RKO (cell line): ENCODE measurements around the gene GGPS1.
A peak's percentile ranks its signal among the peaks of the same experiment; 100 is the strongest.
"Not testable (repeated sequence)": the region's sequence is repeated elsewhere in the genome, so short reads cannot be mapped to it uniquely, and the experiment has no call there.

Experiments used
- DNase-seq: peaks from one replicate; pipeline ENCODE4 v3.0.0-alpha.2; 2016; ENCODE audit warnings: low spot score

The GGPS1 gene

GRCh38 chr1:235304549-235305451 lies 23.6 kb upstream of the GGPS1 start:
- no peak for DNase-seq

GRCh38 chr1:235307158-235308124 lies 20.9 kb upstream of the GGPS1 start:
- DNase-seq: no peak

GRCh38 chr1:235309206-235309605 lies 19.2 kb upstream of the GGPS1 start:
- DNase-seq: not testable (repeated sequence)

GRCh38 chr1:235313262-235313661 lies 15.1 kb upstream of the GGPS1 start:
- no peak for DNase-seq

- DNase-seq: no peak
Measured at GRCh38 chr1:235313931-235314678, 14.3 kb upstream of the GGPS1 start.

- no peak for DNase-seq
Measured at GRCh38 chr1:235315173-235315572, 13.2 kb upstream of the GGPS1 start.

DNA sequence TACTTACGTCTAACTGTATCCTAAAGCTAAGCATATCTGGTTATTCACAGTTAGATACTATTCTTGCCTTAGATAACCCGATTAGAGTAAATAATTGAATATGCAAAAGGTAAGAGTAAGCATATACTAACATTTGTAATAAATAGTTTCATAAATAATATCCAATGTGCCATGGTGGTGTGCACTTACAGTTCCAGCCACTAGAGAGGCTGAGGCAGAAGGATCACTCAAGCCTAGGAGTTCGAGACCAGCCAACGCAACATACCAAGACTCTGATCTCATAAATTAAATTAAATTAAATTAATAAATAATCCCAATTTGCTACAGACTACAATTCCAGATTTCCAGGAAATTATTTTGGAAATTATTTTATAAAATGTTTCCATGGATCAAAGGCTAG lies 12.6 kb upstream of the GGPS1 start:
- peak; percentile 39 for DNase-seq

DNA sequence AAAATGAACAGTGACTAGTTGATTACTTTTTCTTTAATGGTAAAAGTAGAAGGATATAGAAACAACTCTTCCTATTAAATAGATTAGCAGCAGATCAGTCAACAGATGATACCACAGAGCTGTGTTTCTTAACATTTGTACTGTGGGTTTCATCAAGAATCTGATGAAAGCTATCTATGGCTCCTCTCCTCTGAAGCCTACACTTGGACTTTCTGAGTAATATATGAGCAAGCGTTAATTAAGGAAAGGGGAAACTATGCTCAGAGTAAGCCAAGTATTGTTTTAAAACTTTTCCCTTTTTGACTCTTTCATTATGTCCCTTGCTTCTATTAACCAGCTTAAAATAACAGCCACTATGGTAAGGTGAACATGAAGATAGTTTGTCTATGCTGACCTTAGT lies 11.2 kb upstream of the GGPS1 start:
- DNase-seq: no peak

DNA sequence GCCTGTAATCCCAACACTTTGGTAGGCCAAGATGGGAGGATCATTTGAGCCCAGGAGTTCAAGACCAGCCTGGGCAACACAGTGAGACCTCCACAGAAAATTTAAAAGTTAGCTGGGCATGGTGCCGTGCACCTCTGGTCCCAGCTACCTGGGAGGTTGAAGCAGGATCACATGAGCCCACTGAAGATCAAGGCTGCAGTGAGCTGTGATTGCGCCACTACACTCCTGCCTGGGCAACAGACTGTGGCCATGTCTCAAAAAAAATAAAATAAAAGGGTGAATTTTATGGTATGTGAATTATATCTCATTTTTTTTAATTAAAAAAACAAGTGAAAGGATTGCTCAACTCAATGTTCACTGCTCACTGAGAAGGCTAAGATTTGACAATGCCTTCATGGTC lies 9.1 kb upstream of the GGPS1 start:
- no peak for DNase-seq

DNA sequence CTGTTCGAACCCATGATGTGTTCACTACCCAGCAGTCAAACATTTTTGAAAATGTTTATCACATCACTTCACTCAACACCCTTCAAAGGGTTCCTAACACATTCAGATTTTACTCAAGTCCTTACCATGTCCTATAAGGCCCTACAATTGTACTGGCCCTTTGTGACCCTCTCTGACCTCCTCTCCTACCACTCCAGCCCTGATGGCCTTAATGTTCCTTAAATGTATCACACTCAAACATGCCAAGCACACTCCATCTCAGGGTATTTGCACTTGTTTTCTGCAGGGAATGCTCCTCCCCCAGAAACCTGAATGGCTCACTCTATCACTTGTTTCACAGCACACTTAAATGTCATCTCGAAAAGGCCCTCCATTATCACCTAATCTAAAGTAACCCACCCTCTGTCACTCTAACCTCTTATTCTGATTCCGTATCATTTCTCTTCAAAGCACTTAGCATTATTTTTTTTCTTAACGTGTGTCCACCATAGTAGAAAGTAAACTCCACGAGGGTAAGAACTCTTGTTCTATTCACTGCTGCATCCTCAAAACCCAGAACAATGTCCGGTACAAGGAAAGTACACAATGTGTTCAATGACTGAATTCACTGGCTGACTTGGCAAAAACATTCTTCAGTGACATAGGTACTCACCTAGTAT lies 7.7 kb upstream of the GGPS1 start:
- no peak for DNase-seq

DNA sequence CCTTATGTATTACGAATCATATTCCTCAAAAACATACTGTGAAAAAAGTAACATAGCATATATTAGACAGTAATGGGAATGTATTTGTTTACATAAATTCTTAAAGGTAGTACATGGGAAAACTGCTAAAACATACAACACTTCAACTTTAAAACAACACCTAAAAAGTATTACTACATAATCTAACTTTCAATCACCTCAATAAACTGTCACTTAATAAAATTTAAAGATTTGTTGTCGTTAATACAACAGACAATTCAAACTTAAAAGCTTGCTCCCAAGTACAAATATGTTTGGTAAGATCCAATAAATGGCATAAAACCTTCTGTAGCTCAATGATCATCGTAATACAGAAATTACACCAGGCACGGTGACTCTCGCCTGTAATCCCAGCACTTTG lies 4.1 kb upstream of the GGPS1 start:
- DNase-seq: no peak

GRCh38 chr1:235325139-235325538 lies 3.2 kb upstream of the GGPS1 start:
- no peak for DNase-seq

- no peak for DNase-seq
Measured at GRCh38 chr1:235325854-235326253, 2.5 kb upstream of the GGPS1 start.

DNA sequence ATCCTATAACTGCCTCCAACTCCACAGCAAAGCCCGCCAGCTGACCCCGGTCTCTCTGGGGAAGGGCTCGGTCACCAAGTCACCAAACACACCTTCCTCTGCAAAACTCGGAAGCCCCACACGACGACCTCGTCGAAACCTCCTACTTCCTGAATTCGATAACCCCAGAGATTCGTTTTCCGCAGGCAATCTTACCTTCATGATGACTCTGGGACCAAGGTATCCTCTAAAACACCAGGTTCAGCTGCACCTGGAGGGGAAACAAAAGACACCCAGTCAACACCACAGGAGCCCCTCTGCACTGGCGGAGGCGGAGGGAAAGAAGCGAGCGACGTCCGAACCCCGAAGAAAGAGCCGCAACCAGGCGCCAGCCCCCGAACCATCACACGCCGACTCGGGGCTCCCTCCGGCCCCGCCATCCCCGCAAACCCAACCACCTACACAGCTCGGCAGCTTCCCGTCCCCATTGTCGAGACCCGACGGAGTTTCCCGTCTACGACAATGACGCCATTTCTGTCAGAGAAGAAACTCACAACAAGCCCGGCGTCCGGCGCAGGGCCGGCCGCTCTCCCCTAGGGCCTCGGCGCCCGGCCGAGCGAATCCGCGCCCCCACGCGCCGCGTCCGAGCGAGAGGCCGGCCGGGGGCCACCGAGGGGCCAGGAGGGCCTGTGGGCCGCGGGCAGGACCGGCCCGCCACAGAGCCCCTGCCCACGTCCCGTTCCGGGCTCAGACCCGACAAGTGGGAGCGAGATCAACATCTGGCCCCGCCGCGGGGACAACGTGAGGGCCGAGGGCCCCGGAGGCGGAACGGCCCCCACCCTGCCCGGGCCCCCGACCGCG lies 1.4 kb upstream of the GGPS1 start:
- DNase-seq: peak; percentile 78

- no peak for DNase-seq
Measured at GRCh38 chr1:235327559-235328270, 655 bp upstream of the GGPS1 start, which contains the start of gene ARID4B. TSS of gene ARID4B (minus strand) at chr1:235328179. CDS start at chr1:235326919, 1,260 bp downstream.

DNA sequence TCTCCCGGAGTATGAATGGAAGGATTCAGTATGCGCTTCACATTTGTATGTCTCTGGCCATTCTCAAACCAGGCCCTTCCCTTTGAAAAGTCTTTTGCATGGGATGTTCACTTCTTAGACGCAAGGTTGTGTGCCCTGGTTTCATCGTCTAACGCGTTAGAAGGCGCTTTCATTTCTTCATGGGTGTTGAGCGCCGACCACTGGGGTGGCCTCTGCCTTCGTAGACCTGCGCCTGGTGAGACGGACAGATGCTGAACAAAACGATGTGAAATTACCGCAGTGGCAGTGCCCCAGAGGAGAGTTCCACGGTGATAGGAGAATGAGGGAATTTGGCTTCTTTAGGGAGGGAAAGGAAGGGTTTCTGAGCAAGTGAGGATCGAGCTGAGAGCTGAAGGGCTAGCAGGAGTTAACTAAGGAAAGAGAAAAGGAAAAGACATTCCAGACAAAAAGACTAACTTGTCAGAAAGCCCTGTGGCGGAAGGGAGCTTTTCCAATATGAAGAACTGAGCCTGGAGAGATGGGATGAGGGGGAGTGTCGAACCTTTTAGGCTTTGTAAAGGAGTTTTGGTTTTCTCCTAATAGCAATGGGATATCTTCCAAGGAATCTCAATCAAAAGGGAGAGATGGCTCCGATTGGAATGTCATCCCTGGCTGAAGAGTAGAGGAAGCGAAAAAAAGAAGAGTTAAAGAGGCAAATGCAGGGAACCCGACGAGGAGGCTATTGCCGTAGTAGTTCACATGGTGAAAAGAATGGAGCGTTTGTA lies 951 bp downstream of the GGPS1 start:
- DNase-seq: peak; percentile 64

GRCh38 chr1:235330918-235331285 lies 2.5 kb downstream of the GGPS1 start:
- DNase-seq: no peak

- DNase-seq: no peak
Measured at GRCh38 chr1:235331401-235331800, 3.0 kb downstream of the GGPS1 start.

DNA sequence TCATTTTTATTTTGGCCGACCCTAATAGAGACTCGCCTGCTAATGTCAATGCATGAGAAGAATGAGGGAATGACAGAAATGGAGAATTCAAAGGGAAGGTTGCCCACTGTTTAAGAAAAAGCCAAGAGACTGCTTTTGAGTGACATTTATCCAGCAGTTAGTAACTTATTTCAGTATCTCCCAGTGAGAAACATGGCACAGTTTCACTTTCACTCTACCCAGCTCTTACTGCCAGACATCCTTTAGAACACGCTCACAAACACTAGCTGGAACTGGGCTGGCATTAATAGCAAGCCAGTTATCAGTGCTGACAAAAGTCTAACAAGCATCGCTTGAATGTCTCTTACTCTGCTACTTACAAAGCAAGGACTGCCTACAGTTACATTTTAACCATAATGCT lies 8.5 kb downstream of the GGPS1 start:
- DNase-seq: no peak
